SIG-M5 (cell line): Measurements from ENCODE around the gene EEF1A2.

Experiments used
- DNase-seq: peaks from one replicate; lab custom pipeline; 2025; lab: John Stamatoyannopoulos, UW

The EEF1A2 gene

DNA sequence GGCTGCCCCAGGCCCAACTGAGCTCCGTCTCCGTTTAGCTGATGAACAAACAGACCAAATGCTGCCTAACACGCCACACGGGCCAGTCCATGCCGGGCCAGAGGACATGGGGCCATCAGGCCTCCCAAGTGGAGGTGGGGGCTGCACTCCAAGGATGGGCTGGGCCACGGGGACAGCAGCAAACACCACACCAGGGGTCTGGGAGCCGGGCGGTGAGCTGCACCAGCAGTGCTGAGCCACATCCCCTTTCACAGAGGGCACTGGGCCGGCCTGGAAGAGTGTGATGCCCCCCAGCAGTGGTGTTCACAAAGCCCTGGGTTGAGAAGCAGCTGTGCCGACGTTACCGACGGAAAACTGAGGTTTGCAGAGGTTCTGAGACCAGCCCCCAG is 29.2 kb downstream of the EEF1A2 start:
- no peak for DNase-seq

DNA sequence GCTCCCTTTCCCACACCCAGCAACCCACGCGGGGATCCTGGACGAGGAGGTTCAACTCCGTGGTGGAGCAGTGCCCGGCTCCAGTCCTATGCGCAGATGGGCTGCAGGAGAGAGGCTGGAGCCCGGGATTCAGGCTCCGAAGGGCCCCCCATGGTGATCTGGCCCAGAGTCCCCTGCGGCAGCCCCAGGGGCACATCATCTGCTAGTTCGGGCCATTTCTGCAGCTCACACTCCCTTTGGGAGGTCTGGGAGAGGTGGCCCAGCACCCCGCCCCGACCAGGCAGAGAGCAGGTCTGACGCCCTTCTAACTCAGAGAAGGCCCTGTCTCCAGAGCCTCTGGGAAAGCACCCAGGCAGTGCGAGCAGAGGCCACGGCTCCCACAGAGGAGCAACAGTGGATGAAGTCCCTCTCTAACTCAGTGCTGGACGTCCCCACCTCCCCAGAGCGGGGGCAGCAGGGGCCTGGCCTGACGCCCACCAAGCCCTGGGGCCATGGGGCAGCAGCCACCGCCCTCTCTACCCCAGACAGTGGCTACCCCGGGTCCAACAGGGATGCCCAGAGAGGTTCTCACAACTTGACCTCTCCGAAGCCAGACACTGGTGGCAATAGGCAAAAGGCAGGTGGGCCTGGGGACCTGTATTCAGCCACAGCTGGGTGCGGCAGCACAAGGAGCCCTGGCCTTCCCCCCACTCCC is 29.7 kb downstream of the EEF1A2 start:
- DNase-seq: no peak

DNA sequence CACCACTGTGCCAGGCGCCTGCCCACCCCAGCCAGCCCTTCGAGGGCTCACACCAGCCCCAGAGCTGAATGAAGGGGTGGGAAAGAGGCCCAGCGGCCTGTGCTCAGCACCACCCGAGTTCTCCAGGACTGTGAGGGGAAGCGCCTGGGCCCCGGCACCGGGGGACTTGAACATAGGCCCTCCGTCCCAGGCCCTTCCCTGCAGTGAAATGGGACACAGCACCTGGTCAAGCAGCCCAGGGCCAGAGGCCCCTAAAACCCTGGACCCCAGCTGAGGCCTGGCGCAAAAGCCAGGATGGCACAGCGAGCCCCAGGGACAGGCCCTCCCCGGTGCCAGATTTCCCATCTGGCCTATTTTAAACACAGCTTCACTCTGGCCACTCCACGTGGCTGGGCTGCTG is 30.5 kb downstream of the EEF1A2 start:
- no peak for DNase-seq

DNA sequence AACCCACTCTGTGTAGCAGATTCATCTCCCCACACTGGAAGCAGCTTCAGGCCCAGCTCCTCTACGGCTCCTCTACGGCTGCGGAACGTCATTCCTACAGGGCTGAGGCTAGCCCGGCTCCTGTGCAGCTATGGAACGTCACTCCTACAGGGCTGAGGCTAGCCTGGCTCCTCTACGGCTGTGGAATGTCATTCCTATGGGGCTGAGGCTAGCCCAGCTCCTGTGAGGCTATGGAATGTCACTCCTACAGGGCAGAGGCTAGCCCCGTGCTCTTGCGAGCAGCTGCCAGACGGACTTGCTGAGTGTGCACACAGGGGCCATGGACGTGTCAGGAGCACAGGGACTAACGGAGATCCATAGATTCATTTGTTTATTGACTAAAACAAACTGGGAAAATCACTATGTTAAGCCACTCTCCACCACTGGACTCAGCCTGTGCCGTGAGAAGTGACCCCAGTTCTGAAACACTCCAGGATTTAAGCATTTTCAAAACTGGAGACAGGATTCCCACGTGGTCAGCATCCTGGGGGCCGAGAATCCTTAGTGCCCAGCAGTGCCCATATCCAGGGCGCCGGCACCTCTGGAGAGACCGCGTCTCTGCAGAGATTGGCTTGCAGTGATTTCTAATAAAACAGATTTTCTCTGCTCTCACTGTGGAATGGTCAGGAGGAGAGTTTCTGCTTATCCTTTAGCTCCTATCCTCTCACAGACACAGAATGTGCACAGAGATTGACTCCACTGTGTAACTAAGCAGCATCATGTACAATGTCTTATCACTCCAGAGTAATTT is 31.4 kb downstream of the EEF1A2 start:
- DNase-seq: no peak

DNA sequence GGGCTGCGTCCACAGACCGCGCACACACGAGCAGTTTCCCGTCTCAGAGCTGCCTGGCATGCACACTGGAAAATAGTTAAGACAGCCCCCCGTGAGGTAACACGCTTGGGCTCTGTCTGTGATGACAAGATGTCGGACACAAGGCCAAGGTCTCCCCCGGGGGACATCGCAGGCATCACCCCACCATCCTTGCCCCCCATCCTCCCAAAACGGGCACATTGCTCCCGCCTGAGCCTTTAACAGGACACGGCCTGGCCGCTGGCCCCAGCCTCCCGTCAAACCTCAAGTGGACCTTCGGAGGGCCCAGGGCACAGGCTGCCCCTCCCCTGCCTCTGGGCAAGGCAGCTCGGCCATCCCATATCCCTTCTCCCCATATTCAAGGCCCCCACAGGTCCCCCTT is 32.0 kb downstream of the EEF1A2 start:
- DNase-seq: no peak

DNA sequence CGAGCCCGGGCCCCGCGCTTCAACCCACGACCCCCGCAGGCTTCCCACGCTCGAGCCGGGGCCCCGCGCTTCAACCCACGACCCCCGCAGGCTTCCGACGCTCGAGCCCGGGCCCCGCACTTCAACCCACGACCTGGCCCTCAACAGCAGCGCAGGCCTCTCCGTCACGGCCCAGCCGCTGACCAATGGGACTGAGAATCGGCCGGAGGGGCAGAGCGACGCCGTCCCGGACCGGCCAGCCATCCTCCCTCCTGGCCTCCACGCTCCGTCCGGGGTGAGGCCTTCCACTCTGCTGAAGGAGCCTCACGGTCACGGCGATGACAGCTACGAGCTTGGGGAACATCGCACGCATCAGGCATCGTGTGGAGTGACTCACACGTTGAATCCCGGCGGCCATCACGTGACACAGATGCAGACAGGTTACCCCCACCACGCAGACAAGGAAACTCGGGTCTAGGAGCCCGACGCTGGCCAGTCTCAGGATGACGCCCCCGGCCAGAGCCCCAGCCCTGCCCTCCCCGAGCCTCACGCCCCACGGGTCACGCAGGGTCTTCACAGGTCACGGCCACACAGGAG is 32.5 kb downstream of the EEF1A2 start:
- DNase-seq: no peak

DNA sequence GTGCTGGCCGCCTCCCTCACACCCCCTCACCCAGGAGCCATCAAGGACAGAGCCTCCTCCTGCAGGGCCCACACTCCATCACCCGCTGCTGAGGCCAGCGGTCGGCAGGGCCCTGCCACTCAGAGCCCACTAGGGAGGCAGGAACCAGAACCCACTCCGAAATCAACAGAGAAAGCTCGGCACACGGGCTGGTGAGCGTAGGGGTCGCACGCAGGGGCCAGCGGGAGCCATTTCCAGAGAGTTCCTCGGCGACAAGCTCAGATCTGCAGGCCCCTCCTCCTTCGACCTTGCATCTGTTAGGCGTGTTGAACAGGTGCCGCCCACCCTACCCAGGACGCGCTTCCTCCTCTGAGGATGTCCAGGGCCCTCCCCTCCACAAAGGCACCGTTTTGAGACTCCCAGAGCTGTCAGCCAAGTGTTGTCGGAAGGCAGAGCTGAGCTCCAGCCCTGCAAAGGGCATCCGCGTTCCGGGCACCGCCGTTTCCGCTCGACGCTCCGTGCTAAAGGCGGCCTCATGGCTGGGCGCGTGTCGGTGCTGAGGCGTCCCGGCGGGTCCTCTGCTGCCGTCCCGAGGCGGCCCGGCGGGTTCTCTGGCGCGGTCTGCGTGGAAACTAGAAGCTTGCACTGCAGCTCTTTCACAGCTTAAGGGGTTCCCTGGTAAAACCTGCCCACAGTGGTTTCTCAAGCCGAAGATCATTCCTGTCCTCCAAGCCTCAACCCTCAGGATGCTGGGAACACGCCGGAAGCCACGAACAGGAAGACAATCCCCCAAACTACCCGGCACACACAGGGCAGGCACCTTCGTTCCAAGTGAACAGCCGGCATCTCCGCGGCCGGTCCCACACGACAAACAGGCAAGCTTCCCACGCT is 33.3 kb downstream of the EEF1A2 start:
- no peak for DNase-seq

DNA sequence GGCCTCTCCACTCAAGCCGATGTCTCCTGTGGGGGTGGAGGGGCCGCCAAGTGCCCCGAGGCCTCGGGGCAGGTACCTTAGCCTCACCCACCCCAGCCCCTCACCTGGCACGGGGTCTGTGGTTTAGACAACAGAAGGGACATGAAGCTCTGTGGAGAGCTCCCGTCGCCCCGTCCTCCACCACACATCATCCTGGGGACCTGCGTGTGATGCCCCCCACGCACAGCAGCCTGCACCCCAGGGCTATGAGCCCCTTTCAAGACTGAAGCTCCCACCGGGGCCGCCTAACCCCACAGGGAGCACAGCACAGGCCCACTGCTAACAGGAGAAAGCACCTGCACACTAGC is 34.6 kb downstream of the EEF1A2 start:
- DNase-seq: no peak

DNA sequence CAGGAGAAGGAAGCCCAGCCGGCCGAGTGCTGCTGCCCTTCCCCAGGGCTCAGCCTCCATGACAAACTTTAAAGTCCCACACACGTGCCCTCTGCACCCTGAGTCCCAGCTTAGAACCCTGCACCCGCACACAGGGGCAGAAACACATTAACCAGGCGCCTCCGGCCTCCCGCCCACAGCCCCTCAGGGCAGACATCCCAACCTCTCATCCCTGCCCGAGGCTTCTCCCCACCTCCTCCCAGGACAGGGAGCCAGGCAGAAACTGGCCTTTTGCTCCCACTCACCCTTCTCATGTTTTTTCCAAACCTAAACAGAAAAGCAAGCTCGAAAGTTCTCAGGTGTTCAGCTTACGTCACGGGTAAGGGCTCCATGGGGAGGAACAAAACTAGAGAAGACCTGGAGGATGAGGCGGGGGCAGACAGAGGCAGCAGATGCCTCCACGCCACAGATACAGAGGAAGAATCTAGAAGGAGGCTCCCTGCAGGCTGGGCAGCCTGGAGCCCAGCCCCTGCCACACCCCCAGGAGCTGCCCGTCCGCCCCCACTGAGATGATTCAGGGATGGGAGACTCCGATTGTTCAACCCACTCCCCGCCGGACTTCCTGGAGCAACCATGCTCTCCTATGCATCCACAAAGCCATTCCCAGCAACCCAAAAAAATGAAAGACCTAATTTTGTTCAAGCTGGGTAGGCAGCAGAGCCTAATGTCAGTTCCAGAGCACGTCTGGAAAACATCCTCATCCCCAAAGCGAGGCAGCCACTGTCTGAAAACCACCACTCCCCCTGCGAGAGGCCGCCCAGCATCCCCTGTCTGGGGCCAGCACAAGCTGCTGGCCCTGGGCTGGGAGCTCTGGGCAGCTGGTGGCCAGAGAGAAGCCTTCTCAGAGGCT is 35.2 kb downstream of the EEF1A2 start:
- no peak for DNase-seq

DNA sequence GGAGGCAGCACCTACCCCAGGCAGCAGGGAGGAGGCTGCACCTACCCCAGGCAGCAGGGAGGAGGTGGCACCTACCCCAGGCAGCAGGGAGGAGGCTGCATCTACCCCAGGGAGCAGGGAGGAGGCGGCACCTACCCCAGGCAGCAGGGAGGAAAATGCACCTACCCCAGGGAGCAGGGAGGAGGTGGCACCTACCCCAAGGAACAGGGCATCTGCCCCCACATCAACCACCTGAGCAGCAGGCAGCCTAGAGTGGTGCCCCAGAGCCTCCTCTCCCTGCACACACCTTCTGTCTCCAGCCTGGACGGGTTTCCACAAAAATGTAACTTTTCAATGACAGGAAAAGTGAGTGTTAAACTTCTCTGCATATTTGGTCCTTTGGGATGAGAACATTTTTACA is 36.6 kb downstream of the EEF1A2 start:
- DNase-seq: no peak

DNA sequence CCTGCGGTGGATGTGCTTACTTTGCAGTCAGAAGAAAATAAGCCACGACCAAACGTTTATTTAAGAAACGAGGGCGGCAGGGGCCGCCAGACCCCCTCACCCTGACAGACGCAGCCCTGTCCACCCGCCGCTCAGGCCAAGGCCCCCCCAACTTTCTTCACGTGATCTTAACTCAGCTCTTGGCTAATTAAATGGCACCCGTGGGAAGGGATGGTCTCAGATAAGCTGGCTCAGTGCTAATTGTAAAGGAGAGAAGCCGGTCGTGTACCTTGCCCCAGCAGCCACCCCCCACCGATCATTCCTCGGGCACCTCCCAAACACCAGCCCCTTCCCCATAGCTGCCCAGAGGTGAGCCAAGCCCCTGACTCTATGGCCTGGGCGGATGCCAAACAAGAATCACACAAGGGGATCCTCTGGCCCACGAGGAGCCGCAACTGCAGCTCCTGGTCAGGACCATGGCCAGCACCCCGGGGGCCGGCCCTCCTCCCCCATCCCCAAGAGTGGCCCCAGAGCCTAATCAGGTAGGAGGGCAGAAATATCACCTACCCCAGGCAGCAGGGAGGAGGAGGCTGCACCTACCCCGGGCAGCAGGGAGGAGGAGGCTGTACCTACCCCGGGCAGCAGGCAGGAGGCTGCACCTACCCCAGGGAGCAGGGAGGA is 37.6 kb downstream of the EEF1A2 start:
- DNase-seq: no peak

DNA sequence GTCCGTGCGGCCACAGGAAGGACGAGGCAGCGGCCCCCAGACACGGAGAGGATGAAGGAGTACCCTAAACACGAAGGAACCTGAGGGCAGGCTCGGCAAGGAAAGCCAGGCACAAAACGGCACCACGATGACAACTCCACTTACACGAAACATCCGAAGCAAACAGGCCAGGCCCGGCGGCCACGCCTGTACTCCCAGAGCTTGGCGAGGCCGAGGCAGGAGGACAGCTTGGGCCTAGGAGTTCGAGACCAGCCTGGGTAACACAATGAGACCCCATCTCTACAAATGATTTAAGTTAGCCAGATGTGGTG is 39.9 kb downstream of the EEF1A2 start:
- DNase-seq: no peak

DNA sequence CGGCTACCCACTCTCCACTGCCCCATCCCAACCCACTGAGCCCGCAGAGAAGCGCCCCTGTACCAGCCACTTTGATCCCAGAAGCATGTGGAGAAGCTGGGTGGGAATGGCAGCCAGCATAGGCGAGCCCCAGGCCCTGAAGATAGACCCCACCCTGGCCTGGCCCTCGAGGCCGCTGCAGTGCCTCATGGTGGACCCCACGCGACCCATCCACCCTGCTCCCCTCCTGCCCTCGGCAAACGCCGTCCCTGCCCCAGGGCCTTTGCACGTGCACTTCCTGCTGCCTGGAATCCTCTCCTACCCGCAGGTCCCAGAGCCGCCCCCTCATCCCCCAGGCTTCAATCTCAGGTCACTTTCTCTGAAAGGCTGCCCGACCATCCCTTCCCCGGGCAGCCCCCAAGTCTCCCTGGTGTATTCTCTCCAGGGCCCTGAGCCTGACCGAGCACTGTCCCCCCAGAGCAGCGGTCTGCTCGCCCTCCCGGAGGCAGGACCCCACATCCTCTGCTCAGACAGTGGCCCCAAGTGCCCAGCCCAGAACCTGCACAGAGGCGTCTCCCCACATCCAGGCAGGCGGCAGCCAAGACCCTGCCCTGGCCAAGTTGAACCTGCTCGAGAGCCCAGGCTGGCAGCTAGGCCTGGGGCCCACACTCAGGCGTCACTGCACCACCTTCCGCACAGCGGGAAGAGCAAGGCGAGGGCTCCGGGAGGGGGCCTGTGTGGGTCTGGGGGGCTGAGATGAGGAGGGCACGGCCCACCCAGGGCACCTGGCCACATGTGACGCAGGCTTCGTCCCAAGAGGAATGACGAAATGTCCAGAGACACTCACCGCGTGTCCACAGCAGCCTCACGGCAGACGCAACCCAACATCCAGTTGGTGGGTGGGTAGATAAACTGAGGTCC is 40.5 kb downstream of the EEF1A2 start:
- no peak for DNase-seq

DNA sequence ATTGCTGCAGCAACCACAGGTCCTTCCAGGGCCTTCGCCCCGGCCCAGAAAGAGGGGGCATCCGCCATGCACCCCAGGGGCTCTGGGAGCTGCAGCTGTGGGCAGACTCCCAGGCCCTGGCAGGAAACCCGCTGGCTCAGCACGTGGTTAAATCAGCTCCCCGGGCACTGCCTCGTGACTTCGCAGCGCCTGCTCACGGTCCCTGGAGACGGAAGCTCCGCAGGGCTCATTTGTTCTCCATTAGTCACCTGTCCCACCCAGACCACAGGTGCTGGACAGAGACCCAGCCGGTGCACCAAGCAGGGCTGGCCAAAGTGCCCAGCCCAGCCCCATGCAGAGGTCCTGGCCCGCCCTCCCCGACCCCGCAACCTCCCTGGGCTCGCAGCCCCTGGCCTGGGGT is 41.1 kb downstream of the EEF1A2 start:
- DNase-seq: no peak

DNA sequence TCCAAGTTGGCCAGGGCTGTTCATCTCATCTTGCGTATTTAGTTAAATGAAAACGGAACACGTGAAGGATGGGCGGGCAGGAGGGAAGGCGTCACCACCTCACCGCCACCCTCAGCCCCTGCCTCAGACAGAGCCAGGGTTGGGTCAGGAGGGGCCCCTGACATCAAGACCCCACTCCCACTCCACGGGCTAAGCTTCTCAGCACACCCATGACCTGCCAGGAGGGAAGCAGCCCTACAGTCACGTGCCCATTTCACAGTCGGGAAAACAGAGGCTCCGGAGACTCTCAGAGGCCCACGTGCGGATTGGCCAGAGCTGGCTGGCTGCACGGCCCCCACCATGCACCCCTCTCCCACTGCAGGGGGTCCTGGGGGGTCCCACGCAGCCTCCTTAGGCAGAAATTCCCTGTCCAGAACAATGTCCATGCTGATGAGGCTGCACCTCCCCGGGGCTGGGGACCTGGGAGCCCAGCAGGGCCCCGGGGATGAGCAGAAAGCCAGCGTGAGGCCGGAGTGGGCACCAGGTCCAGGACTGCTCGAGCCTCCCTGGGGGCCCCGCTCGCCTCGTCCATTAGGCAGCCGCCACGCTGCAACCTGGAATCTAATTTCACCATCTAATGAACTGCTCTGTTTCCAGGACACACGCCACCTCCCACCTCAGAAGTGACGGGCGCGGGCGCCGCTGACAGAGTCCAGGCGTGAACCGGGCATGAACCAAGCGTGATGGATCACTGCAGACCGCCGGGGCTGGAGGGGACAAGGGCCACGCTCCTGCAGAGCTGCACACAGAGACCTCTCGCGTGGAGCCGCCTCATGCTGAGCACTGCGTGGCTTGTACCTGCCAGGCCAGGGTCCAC is 42.2 kb downstream of the EEF1A2 start:
- no peak for DNase-seq

DNA sequence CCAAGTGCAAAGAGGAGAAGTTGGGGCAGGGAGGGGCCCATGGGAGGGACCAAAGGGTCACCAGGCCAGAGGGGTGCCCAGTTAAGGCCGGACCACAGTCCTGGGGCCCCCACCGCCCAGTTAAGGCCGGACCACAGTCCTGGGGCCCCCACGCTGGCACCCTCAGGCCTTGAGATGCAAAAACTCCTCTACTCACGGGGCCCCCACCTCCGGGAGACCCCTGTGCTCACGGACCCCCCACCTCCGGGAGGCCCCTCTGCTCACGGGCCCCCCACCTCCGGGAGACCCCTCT is 43.4 kb downstream of the EEF1A2 start:
- no peak for DNase-seq

DNA sequence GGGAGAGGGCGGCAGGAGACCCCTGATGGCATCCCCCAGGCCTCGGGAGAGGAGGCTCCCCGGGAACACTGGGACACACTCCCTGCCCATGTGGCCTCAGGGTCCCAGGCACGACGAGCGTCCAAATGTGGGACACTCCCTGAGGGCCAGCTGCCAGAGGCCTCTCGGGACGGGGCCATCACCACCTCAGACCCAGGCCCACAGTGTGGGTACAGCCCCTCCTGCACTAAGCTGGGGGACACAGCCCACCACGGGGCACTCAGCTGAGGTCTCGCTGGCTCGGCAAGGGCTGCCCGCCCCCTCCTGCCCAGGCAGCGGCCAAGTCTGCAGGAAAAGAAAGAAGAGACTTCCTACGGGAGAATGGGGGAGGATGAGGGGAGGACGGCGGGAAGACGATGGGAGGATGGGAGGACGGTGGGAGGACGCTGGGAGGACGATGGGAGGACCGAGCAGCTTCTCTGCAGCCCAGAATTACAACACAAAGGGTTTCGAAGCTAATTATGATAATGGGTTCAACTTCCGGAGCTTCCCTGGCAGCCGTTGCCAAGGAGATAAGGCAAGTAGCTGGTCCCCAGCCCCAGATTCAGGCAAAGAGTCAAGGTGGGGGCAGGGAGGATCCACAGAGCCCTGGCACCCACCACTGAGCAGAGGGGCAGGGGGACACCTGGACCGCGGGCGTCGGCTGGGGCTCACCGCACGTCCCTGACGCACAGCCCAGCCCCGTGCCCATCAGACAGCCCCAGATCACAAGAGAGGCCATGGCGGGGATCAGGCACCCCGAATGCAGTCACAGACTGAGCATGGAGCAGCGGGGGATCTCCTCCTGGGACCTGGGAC is 43.9 kb downstream of the EEF1A2 start:
- DNase-seq: no peak

DNA sequence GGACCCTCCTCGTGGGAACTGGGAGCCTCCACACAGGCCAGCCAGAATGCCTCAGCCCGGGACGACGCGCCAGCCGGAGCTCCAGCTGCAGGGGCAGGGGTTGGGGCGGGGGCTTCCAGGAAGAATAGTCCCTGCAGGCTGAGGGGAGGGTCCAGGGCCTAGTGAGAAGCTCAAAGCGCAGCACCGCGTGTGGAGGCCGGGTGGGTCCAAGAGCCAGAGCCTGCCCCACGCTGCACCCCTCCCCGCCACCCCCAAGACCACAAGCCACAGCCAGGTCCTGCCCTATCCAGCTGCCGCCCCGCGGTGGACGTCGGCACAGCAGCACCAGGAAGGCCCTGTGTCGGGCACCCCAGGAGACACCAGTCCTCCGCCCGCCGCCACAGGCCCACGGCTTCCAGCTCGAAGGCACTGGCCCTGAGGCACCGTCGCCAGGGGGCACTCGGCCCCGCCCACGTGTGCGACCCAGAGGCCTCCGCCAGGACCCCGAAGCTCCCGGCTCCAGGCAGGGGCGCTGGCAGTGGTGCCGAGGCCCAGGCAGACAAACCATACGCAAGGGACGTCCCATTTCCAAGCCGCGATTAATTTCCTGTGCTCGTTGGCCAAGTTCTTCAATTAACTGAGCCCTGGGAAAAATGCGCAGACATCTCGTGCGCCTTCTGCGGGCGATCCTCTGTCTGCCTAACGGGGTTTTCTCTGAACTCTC is 45.9 kb downstream of the EEF1A2 start:
- no peak for DNase-seq
